Measurements from ENCODE around the gene ARHGAP22.

The ARHGAP22 gene

DNA sequence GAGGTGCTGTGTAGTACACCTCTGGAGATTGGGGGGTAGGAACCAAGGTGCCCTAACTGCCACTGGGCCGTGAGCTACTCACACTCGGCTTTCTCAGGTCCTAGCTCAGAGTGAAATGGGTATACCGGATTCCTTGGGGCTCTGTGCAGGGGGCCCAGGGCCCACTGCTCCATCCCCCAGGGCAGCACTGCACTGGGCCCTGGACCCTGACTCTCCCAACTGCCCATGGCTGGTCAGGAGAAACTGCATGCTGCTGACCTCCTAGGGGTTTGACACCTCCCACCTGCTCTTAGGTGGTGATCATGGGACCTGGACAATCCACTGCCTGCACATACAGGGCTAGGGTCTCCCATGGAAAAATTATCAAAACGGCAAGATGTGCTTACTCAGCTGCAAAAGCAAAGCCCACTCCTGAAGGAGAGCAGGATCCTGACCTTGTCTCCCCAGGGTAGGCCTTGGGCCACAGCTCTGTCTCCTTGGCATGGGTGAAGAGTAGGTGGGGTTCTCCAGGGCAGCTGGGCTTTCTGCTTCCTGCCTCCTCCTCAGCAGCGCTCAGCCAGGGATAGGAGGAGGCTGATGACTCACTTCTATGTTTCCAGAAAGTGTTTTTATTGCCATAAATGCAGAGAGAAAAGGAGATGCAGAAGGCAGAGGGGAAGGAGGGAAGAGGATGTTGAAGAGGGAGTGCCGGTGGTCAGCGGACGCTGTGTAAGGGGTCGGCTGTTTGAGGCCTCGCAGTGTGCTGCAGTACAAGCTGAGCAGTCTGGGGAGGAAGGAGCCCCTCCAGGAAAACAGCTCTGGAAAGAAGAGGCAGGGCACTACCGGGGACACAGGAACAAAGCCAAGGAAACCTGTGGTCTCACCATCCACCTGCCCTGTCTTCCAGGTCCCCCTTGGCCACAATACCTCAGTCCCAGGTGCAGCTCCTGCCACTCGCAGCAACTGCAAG is 107.8 kb downstream of the ARHGAP22 start:
- DNase-seq (ENCODE audit: low spot score): no peak

DNA sequence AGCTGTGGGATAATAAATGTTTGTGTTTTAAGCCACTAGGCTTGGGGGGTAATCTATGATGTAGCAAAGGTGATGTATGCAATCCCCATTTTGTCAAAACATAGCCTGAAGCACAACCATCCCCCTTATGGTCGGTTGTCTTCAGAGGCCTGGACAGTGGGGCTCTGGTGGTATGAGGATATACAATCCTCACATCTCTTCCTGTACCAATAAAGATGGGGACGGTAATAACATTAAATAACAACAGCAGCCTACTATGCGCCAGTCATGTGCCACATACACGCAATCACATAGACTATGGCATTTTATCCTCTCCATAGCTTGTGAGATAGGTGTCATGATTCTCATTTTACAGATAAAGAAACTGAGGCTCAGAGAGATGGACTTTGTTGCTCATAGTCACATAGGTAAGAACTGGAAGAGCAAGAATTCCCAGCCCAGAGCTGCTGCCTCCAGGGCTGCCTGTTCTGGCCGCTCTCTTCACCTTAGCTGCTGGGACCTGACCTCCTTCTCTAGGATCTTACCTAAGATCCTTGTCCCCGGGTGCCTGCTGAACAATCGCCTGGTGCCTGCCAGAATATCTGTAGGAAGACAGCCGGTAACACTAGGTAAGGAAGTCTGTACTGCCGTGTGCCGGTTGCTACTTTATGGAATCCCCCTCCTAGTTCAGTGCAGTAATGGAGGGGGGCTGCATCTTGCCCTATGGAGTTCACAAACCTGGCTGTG is 108.6 kb downstream of the ARHGAP22 start:
- DNase-seq (ENCODE audit: low spot score): no peak

- no peak for DNase-seq (ENCODE audit: low spot score)
These were observed 109.4 kb downstream of the ARHGAP22 start for GRCh38 chr10:48495282-48496045.

- no peak for DNase-seq (ENCODE audit: low spot score)
These were observed 110.3 kb downstream of the ARHGAP22 start for GRCh38 chr10:48494611-48495010.

GRCh38 chr10:48494073-48494472 is 110.8 kb downstream of the ARHGAP22 start:
- no peak for DNase-seq (ENCODE audit: low spot score)

DNA sequence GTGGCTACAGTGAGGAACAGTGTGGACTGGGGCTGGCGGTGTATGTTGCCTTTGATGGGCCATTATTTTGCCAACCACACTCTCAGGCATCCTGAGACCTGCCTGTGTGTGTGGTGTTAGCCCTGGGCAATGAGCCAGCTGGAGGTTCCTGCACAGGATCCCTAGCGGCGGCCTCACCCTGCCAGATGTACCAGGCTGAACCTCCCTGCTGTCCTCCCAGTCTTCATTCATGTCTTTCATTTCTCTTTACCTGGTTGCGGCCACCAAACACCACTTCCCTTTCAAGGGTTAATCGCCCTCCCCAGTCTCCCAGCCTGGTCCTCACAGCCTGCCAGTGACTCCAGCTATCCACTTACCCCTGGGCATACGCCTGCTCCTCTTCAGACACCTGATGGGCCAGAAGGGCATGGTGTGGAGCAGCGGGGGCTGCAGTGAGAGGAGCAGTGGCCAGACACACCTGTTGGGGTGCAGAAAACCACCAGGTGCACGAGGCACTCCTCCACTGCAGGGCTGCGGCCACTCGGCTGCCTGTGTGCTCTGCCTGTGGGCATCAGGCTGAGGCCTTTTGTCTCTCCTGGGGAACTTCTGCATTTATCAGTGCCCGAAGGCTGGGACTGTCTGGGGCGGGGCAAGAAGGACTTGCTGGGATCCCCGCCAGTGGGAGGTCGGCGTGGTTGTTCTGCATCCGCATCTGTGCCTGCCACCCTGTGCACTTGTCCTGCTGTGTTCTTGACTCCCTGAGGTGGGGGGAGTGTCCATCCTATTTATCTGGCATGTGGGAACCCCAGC is 111.6 kb downstream of the ARHGAP22 start:
- no peak for DNase-seq (ENCODE audit: low spot score)

GRCh38 chr10:48492201-48492600 is 112.7 kb downstream of the ARHGAP22 start:
- DNase-seq (ENCODE audit: low spot score): no peak

- no peak for DNase-seq (ENCODE audit: low spot score)
These were observed 113.3 kb downstream of the ARHGAP22 start for GRCh38 chr10:48491392-48492139.

DNA sequence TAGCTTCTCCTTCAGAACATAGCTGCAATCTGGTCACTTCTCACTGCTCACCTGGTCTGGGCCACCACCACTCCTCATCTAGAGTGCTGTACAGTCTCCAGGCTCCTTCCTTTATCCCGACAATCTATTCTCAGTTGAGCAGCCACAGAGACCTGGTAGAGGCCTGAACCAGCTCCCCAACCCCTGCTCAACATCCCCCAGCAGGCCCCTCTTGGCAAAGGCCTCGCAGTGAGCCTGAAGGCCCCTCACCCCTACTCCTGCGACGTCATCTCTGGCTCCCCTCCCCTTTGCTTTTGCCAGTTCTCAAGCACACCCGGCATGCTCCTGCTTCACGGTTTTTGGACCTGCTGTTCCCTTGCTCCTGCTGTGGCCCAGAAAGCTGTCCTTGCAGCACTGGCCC is 113.9 kb downstream of the ARHGAP22 start:
- DNase-seq (ENCODE audit: low spot score): no peak

DNA sequence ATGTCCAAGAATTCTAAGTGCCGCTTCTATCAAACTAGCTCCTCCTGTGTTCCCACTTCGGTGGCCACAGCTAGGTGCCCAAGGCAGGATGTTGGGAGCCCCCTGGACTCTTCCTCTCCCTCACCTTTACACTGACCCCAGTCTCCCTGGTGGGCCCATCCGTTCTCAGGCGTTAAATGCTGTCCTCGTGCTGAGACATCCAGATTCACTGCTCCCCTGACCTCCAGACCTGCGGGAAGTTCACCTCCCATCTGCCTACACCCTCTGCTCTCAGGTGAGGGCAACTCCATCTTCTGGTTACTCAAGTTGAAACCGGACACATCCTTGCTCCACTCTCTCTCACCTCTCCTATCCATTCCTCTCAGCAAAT is 114.3 kb downstream of the ARHGAP22 start:
- DNase-seq (ENCODE audit: low spot score): no peak

DNA sequence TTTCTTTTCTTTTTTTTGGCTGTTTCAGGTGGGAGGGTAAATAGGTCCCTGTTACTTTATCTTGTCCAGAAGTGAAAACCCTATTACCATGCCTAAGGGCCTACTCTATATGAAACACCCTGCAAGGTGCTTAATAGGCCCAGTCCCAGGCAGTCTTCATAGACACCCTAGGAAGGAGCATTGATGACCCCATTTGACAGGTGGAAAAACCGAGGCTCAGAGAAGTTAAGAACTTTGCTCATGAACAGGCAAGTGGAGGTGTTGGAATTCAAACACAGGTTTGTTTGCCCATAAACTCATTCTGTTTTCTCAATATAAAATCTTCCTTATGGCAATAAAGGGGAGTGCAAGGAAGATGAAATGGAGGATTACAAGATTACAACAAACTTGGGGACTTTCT is 115.8 kb downstream of the ARHGAP22 start:
- DNase-seq (ENCODE audit: low spot score): no peak

DNA sequence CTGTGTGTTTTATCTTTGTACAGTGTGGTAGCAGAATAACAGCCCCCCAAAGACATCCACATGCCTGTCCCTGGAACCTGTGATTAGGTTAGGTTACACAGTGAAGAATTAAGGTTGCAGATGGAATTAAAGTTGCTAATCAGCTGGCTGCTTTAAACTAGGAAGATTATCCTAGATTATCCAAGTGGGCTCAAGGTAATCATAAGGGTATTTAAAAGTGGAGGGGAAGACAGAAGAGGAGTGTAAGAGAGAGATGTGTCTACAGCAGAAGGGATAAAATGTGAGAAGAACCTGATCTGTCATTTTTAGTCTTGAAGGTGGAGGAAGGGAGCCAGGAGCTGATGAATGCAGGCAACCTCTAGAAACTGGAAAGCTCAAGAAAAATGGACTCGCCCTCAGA is 117.6 kb downstream of the ARHGAP22 start:
- DNase-seq (ENCODE audit: low spot score): no peak

DNA sequence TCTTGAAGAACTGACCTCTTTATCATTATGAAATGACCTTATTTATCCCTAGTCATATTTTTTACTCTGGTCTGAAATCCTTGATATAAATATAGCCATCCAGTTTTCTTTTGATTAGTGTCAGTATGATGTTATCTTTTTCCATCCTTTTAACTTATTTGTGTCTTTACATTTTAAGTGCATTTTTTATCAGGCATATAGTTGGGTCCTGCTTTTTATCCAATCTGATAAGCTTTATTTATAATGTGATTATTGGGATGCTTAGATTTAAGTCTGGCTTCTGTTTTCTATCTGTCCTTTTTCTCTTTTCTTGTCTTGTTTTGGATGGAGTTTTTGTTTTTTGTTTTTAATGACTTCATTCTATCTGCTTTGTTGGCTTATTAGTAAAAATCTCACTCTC is 119.2 kb downstream of the ARHGAP22 start:
- DNase-seq (ENCODE audit: low spot score): no peak

- DNase-seq (ENCODE audit: low spot score): no peak
These were observed 120.0 kb downstream of the ARHGAP22 start for GRCh38 chr10:48484911-48485310.

GRCh38 chr10:48482207-48482606 is 122.7 kb downstream of the ARHGAP22 start:
- no peak for DNase-seq (ENCODE audit: low spot score)

GRCh38 chr10:48481385-48481784 is 123.5 kb downstream of the ARHGAP22 start:
- no peak for DNase-seq (ENCODE audit: low spot score)

GRCh38 chr10:48480397-48481374 is 124.2 kb downstream of the ARHGAP22 start:
- no peak for DNase-seq (ENCODE audit: low spot score)

DNA sequence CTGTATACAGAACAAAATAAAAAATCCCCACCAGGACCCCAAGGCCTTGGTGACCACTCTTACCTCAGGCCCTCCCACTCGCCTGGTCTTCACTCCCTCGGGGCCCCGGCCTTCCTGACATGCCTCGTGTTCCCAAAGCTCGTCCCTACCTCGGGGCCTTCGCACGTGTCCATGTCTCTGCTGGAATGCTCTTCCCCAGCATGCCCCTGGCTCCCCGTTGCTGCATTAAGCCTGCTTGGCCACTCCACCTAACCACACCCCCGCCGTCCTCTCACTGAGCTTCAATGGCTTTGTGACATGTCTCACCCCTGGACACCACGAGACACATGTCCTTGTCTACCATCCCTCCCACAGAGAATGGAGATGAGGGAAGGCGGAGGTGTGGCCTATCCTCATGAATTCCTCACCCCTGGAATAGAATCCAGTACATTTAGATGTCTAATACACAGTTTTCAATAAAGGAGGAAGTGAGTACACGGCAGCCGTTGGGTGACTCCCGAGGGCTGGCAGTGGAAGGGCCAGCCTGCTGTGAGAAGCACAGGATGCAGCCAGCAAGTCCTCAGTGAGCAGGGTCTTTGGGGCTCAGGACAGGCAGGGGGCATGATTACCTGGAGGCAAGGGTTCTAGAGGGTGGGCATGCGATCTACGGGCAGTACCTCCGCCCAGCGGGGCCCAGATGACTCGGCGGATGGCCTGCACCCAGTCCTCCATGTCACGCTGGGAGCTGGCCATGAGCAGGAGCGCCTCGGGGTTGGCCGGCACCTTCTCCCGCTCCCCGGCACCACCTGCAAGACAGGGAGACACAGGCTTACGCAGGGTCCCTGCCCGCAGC is 125.7 kb downstream of the ARHGAP22 start:
- no peak for DNase-seq (ENCODE audit: low spot score)

- DNase-seq (ENCODE audit: low spot score): no peak
These were observed 126.4 kb downstream of the ARHGAP22 start for GRCh38 chr10:48478469-48478868.
